Heart left ventricle (tissue), 16 donors: ENCODE measurements around the gene TMEM135. TPM values are rescaled to one million over a fixed set of nuclear protein-coding genes. Genes with fewer than 3 reads are reported as not detected.

Experiments
- ATAC-seq, 4 donors: fragments of 200-7000 bp; cut with Tn5 transposase; one replicate each; pipeline ENCODE4 v1.9.1; 2020 to 2022; ENCODE audit warnings: moderate library complexity in 4 of 4, mild to moderate bottlenecking in 3 of 4, moderate number of reproducible peaks in 1 of 4
- DNase-seq, 5 donors: peaks; one replicate each; pipeline ENCODE4 v3.0.0-alpha.2; 2020
- H3K27ac ChIP-seq, 12 donors: fragments of 200-600 bp; sonication (generic) in 4 of 12; one replicate each; pipeline versions ENCODE4 v1.5.0 to v1.8.0; 2016 to 2022; ENCODE audit warnings: mild to moderate bottlenecking in 2 of 12
- H3K27me3 ChIP-seq, 9 donors: fragments of 200-600 bp; sonication (generic) in 2 of 9; one replicate each; pipeline versions ENCODE4 v1.5.1 to v1.8.0; 2016 to 2022; ENCODE audit warnings: mild to moderate bottlenecking in 3 of 9
- H3K36me3 ChIP-seq, 9 donors: fragments of 200-600 bp; sonication (generic) in 2 of 9; one replicate each; pipeline versions ENCODE4 v1.5.0 to v1.8.0; 2018 to 2022; ENCODE audit warnings: mild to moderate bottlenecking in 2 of 9
- H3K4me1 ChIP-seq, 12 donors: fragments of 200-600 bp; sonication (generic) in 4 of 12; one replicate each; pipeline versions ENCODE4 v1.5.0 to v1.8.0; 2016 to 2022; ENCODE audit warnings: mild to moderate bottlenecking in 3 of 12
- H3K4me3 ChIP-seq, 12 donors: fragments of 200-600 bp; sonication (generic) in 4 of 12; one replicate each; pipeline versions ENCODE4 v1.5.0 to v1.8.0; 2017 to 2022; ENCODE audit warnings: mild to moderate bottlenecking in 9 of 12, moderate library complexity in 4 of 12
- H3K9me3 ChIP-seq, 12 donors: fragments of 200-600 bp; sonication (generic) in 4 of 12; one replicate each; pipeline versions ENCODE4 v1.5.0 to v1.8.0; 2016 to 2022; ENCODE audit warnings: mild to moderate bottlenecking in 1 of 12
- POLR2A ChIP-seq, 2 donors: fragments of 450-650 bp; IDR thresholded peaks; one replicate each; pipeline ENCODE4 v1.6.1; 2017; ENCODE audit warnings: antibody characterized with exemption in 2 of 2, mild to moderate bottlenecking in 2 of 2, moderate library complexity in 2 of 2
- WGBS, 4 donors: extraction: QIAGEN DNeasy Blood & Tissue Kit in 2 of 4; methylation state at CpG; one replicate each; pipeline versions ENCODE4 v1.1.5 to v1.1.7; 2013 to 2018; 5-methylcytosine and 5-hydroxymethylcytosine counted together
- intact Hi-C, 10 donors: fragments of 100-400 bp; cut with DNase I; formaldehyde crosslinking; loops; one replicate each; pipeline versions ENCODE4 v1.11.1 to v1.14.2; 2022
- polyA plus RNA-seq, 2 donors: library from polyadenylated mRNA; stranded (reverse); fragments of 200-250 nt; gene quantifications; one replicate each; pipeline ENCODE4 v1.2.3, GENCODE V29; 2013
- total RNA-seq, 9 donors: library from RNA; depleted of rRNA in 2 of 9; stranded (reverse); fragments of >200 nt in 2 of 9; fragmentation: NEBNext Ultra II Directional in 3 of 9; extraction: Animal tissue kit (Norgen Biotek cat#: 25700) in 3 of 9; gene quantifications; one replicate each; pipeline versions ENCODE4 v1.1.0 to v1.2.4, GENCODE V29; 2016 to 2023
- TF ChIP-seq, protein P1 (sequence below), 12 donors: fragments of 200-600 bp; sonication (generic) in 4 of 12; IDR thresholded peaks; one replicate each; pipeline versions ENCODE4 v1.5.0 to v1.8.0; 2018 to 2022; ENCODE audit warnings: antibody characterized with exemption in 12 of 12, mild to moderate bottlenecking in 5 of 12
- donor health status: ischemic (EF 13 %, LVEDD 7.1; RV severe dilation, severe dysfunction).
- donor health status: healthy with polysubstance abuse.
- donor health status: DM: no; HTN: yes; CAD: no.
- donor health status: DM: no; HTN: no; CAD: no.
- donor health status: ischemic (EF 25% LVEDD 6.9; RV normal size, moderate dysfunction).
- donor health status: ischemic (EF 25% LVEDD 5.7; RV mildly dilated, moderate dysfunction).
- donor health status: healthy.
- donor health status: DM: yes; HTN: yes; CAD: no.
- donor health status: ischemic (EF 35%, LVEDD 5.7; RV mildly dilated, moderate dysfunction).
- donor health status: nonischemic (EF 11% LVEDD 7.7; RV severe dilation, severe dysfunction).
- donor health status: DM: yes; HTN: yes; CAD: no.
- donor health status: PGD.
- donor health status: ischemic (EF 29% LVEDD 5.4; RV normal size, mild dysfunction).
- donor health status: nonischemic (EF 23%, LVEDD 6.1; RV moderate dilation, normal function).

Gene TMEM135
- total and polyA plus RNA-seq, 11 donors, result 3.9 to 22.7 (median 14.7) TPM

DNA sequence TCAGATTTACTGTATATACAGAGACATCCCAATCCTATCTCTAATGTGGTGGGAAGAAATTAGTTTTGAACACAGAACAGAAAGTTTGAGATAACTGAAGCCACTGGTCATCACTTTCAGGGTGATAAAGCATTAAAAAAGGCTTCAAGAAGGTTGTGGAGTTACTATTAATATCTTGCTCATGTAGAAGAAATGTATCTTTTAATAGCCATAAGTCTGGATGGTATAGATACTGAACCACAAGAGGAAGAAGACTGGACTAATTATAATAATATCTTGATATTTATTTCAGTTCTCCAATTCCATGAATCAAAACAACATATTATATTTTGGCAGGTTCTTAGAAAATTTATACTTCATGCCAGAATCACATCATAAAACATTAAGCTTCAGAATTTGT is 137.1 kb downstream of the TMEM135 start:
- Histone ChIP-seq H3K36me3 (peaks cover 0 to 8% (median 0%) of the 10 kb centered on the region in 9 donors), H3K4me3 (no peak overlapping the region), H3K27ac (no peak overlapping the region), H3K4me1 (peaks cover 0 to 22% (median 13%) of the 10 kb centered on the region in 12 donors), H3K27me3 (no peaks in the 10 kb centered on the region), H3K9me3 (peaks cover 0 to 15% (median 0%) of the 10 kb centered on the region in 12 donors)
- DNase-seq, result no peak
- ATAC-seq, result no peak
- intact Hi-C loops, result loop anchor here in 1 of 10 donors (5.0 kb wide), 1 partner anchor 77 kb away; no protein-coding TSS in a partner anchor
- TF ChIP-seq, protein P1, sequence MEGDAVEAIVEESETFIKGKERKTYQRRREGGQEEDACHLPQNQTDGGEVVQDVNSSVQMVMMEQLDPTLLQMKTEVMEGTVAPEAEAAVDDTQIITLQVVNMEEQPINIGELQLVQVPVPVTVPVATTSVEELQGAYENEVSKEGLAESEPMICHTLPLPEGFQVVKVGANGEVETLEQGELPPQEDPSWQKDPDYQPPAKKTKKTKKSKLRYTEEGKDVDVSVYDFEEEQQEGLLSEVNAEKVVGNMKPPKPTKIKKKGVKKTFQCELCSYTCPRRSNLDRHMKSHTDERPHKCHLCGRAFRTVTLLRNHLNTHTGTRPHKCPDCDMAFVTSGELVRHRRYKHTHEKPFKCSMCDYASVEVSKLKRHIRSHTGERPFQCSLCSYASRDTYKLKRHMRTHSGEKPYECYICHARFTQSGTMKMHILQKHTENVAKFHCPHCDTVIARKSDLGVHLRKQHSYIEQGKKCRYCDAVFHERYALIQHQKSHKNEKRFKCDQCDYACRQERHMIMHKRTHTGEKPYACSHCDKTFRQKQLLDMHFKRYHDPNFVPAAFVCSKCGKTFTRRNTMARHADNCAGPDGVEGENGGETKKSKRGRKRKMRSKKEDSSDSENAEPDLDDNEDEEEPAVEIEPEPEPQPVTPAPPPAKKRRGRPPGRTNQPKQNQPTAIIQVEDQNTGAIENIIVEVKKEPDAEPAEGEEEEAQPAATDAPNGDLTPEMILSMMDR (IDR thresholded peaks at IDR 0.05), result no peak
- TF ChIP-seq POLR2A (IDR thresholded peaks at IDR 0.05), result no peak

DNA sequence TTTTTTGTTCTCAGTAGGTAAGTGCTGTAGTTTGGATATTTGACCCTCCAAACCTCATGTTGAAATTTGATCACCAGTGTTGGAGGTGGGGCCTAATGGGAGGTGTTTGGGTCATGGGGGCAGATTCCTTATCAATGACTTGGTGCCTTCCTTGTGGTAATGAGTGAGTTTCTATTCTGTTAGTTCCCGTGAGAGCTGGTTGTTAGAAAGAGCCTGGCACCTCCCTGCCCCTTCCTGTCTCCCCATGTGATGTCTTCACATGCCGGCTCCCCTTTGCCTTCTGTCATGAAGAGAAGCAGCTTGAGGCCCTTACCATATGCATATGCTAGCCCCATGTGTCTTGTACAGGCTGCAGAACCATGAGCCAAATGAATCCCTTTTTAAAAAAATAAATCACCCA is 138.3 kb downstream of the TMEM135 start:
- TF ChIP-seq, protein P1 (IDR thresholded peaks at IDR 0.05), result no peak
- TF ChIP-seq POLR2A (IDR thresholded peaks at IDR 0.05), result no peak
- ATAC-seq (no peak), DNase-seq (no peak)
- H3K4me1 ChIP-seq, result peaks cover 0 to 23% (median 14%) of the 10 kb centered on the region in 12 donors
- peaks cover 0 to 8% (median 0%) of the 10 kb centered on the region in 9 donors for H3K36me3 ChIP-seq
- intact Hi-C loops, result loop anchor here in 1 of 10 donors (5.0 kb wide), 1 partner anchor 76 kb away; no protein-coding TSS in a partner anchor
- no peak overlapping the region for H3K27ac ChIP-seq
- WGBS, 4 donors, result 91 to 98% (median 96%) methylated on average over 2 of the region's 2 CpGs
- peaks cover 0 to 12% (median 0%) of the 10 kb centered on the region in 12 donors for H3K9me3 ChIP-seq
- no peak overlapping the region for H3K4me3 ChIP-seq
- no peaks in the 10 kb centered on the region for H3K27me3 ChIP-seq

DNA sequence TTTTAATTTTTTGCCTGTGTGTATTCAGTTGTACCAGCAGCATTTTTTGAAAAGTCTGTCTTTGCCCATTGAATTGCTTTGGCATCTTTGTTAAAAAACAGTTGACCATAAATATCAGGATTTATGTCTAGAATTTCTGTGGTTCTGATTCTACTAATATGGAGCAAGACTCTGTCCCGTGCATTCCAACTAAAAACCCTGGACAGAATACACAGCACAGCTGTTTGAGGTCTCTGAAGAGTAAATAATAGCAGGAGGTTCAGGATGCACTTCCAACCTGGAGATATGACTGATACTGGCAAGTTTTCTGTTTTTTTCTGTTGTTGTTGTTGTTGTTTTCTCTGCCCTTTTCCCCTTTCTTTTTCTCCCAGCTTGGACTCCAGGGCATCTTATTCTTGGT is 141.9 kb downstream of the TMEM135 start:
- peaks cover 0 to 11% (median under 1%) of the 10 kb centered on the region in 12 donors for H3K4me1 ChIP-seq
- WGBS, 4 donors, result 77 to 89% (median 81%) methylated on average over 1 of the region's 1 CpG
- H3K4me3 ChIP-seq, result no peak overlapping the region
- ATAC-seq (no peak), DNase-seq (no peak)
- intact Hi-C loops, result loop anchor here in 1 of 10 donors (5.0 kb wide), 1 partner anchor 73 kb away; no protein-coding TSS in a partner anchor
- TF ChIP-seq POLR2A (IDR thresholded peaks at IDR 0.05), result no peak
- TF ChIP-seq, protein P1 (IDR thresholded peaks at IDR 0.05), result no peak
- peaks cover 0 to 12% (median 0%) of the 10 kb centered on the region in 12 donors for H3K9me3 ChIP-seq
- no peak overlapping the region for H3K27ac ChIP-seq
- no peaks in the 10 kb centered on the region for H3K27me3 ChIP-seq
- H3K36me3 ChIP-seq, result peaks cover 0 to 8% (median 0%) of the 10 kb centered on the region in 9 donors

DNA sequence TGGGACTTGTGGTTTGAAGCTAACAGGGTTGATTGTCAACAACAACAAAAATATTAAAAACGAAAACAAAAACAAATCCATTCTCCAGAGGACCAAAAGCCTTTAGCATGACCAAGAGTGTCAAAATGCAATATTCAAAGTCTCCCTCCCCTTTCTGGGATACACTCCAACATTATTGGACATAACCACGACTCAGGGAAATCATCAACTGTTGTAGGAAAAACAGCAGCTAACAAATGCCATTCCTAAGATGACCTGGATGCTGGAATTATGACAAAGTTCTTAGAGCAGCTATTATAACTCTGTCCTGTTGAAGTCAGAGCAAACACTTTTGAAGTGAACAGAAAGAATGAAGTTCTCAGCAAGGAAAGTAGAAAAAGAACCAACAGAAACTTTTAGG is 143.0 kb downstream of the TMEM135 start:
- Histone ChIP-seq H3K27me3 (no peaks in the 10 kb centered on the region), H3K4me3 (no peak overlapping the region), H3K4me1 (peaks cover 0 to 9% (median 0%) of the 10 kb centered on the region in 12 donors), H3K27ac (no peak overlapping the region), H3K9me3 (peaks cover 0 to 12% (median 0%) of the 10 kb centered on the region in 12 donors), H3K36me3 (peaks cover 0 to 8% (median 0%) of the 10 kb centered on the region in 9 donors)
- no peak for TF ChIP-seq POLR2A (IDR thresholded peaks at IDR 0.05)
- TF ChIP-seq, protein P1 (IDR thresholded peaks at IDR 0.05), result no peak
- WGBS, 4 donors, result 34 to 41% (median 40%) methylated on average over 2 of the region's 2 CpGs
- DNase-seq (no peak), ATAC-seq (peak in 1 of 4 donors; percentile 26)
- intact Hi-C loops, result no loop called here
